Lower leg skin (tissue), 3 donors: Measurements from ENCODE around the gene UBALD1.

ENCODE experiments used
- CTCF ChIP-seq, 3 donors: fragments of 450-650 bp; IDR thresholded peaks; one replicate each; pipeline ENCODE4 v1.5.1; 2016; ENCODE audit warnings: antibody characterized with exemption in 3 of 3, mild to moderate bottlenecking in 3 of 3, moderate library complexity in 2 of 3
- POLR2A ChIP-seq, 2 donors: fragments of 450-650 bp; IDR thresholded peaks; one replicate each; pipeline ENCODE4 v1.6.1; 2016 to 2017; ENCODE audit warnings: antibody characterized with exemption in 2 of 2, mild to moderate bottlenecking in 1 of 2, moderate library complexity in 1 of 2

DNA sequence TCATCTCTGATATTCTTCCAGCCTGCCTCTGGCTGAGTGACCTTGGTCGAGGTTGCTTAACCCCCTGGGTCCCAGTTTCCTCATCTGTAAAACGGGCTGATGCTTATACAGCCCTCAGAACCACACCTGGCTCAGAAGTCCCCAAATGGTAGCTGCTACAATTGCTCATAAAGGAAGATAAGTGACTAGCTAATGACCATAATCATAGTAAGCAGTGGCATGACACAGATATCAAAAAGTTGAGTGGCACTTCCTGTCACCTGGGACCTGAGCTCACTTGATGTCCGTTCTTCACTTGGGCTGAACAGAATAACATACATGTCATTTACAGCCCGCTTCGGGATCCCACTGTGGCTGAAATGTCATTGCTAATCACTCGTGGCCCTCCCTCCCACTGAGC, 11.7 kb upstream of the UBALD1 start:
- TF ChIP-seq CTCF (IDR thresholded peaks at IDR 0.05) (no peak), POLR2A (IDR thresholded peaks at IDR 0.05) (no peak)
